ENCODE results near the gene SCN2B.

DNA sequence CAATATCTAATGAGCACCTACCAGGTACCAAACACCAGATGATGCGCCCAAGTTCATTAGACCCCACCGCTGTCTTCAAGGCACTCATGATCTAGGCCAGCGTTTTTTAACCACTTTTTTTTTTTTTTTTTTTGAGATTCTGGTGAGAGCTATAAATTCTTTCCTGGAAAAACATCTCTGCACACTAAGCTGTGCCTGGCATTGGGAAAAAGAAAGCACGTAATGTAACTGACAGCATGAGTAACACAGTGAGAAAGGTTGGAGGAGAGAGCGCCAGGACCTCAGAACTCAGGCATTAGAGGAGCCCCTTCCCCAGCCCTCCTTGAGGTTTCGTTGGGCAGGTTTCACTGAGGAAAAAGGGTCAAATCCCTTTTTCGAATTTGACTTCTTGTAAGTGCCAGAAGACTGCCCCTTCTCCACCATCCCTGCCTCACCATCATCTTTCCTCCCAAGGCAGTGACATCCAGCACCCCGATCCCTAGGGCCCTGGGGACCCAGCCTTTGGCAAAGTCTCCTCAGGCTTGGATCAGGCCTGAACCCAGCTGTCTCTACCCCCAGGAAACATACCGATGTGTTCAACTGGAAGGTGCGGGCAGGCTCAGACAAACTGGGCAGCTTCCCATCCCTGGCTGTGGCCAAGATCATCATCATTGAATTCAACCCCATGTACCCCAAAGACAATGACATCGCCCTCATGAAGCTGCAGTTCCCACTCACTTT, 63.6 kb downstream of the SCN2B start:
- TF ChIP-seq EZH2 (IDR thresholded peaks at IDR 0.05; ENCODE audit: low read length, missing control alignments), result no peak
- TF ChIP-seq CTCF (conservative IDR thresholded peaks at IDR 0.05 in 1 of 2, IDR thresholded peaks at IDR 0.05 in 1 of 2; ENCODE audit: low read depth in 1 of 2, low read length in 2 of 2), result no peak

Data from fibroblast of lung (primary cell).